SK-N-SH (cell line): Measurements from ENCODE around the gene MADCAM1. TPM values are rescaled to one million over a fixed set of nuclear protein-coding genes. Genes with fewer than 3 reads are reported as not detected.

Experiments used
- CTCF ChIA-PET: fragments of 300-600, 350-600 bp; formaldehyde crosslinking; extraction: SDS; loops from one replicate; lab custom pipeline; 2021; lab: Yijun Ruan, JAX
- POLR2A ChIA-PET: fragments of 350-600 bp; sonication (Branson Sonifier 250); formaldehyde crosslinking; extraction: SDS; loops from one replicate; lab custom pipeline; 2020; ENCODE audit warnings: antibody characterized with exemption, inconsistent platforms; lab: Yijun Ruan, JAX
- DNase-seq: peaks from one replicate; pipeline ENCODE4 v3.0.0; 2012
- H2AFZ ChIP-seq: fragments of 200-600 bp; sonication (generic); 2 replicates; pipeline ENCODE4 v1.8.1; 2016; ENCODE audit warnings: antibody characterized with exemption, mild to moderate bottlenecking, low read depth
- H3F3A ChIP-seq: fragments of 200-600 bp; sonication (generic); replicated peaks from 2 replicates; pipeline ENCODE3; 2016; ENCODE audit warnings: antibody characterized with exemption, mild to moderate bottlenecking; ENCODE audit not compliant: insufficient read depth
- H3K27ac ChIP-seq, 2 experiments: fragments of 200-500 bp in 1 of 2; fragments of 200-600 bp in 1 of 2; sonication (Bioruptor generic) in 1 of 2; sonication (generic), shearing (Covaris generic) in 1 of 2; 2 replicates each; pipeline versions ENCODE4 v1.5.1 to v1.6.1; 2014 to 2016; ENCODE audit warnings: low read depth in 2 of 2, inconsistent platforms in 1 of 2, low read length in 1 of 2, mild to moderate bottlenecking in 1 of 2, mixed read lengths in 1 of 2
- H3K27me3 ChIP-seq: fragments of 200-600 bp; sonication (generic), shearing (Covaris generic); 2 replicates; pipeline ENCODE4 v1.6.1; 2016; ENCODE audit warnings: mixed run types; ENCODE audit not compliant: insufficient read depth
- H3K36me3 ChIP-seq, 2 experiments: fragments of 200-500 bp in 1 of 2; fragments of 200-600 bp in 1 of 2; sonication (Bioruptor generic) in 1 of 2; sonication (generic) in 1 of 2; replicated peaks in 1 of 2; 2 replicates each; pipeline versions ENCODE3 to v1.5.1; 2014 to 2016; ENCODE audit warnings: low read length in 1 of 2, mild to moderate bottlenecking in 1 of 2; ENCODE audit not compliant: insufficient read depth in 2 of 2, control insufficient read depth in 1 of 2
- H3K4me1 ChIP-seq, 2 experiments: fragments of 200-500 bp in 1 of 2; fragments of 200-600 bp in 1 of 2; sonication (Bioruptor generic) in 1 of 2; sonication (generic), shearing (Covaris generic) in 1 of 2; 2 replicates each; pipeline versions ENCODE4 v1.5.1 to v1.6.1; 2014 to 2016; ENCODE audit warnings: low read depth in 1 of 2, low read length in 1 of 2, mixed run types in 1 of 2; ENCODE audit not compliant: insufficient read depth in 2 of 2, control insufficient read depth in 1 of 2
- H3K4me2 ChIP-seq: fragments of 200-600 bp; sonication (generic), shearing (Covaris generic); 2 replicates; pipeline ENCODE4 v1.6.1; 2017; ENCODE audit warnings: mixed run types
- H3K4me3 ChIP-seq, 2 experiments: fragments of 200-500 bp in 1 of 2; fragments of 200-600 bp in 1 of 2; sonication (Bioruptor generic) in 1 of 2; sonication (generic), shearing (Covaris generic) in 1 of 2; 2 replicates each; pipeline versions ENCODE4 v1.5.1 to v1.8.1; 2014 to 2016; ENCODE audit warnings: low read depth in 2 of 2, inconsistent platforms in 1 of 2, low read length in 1 of 2, mild to moderate bottlenecking in 1 of 2, mixed read lengths in 1 of 2, moderate library complexity in 1 of 2
- H3K79me2 ChIP-seq: fragments of 200-600 bp; sonication (generic); 2 replicates; pipeline ENCODE4 v1.8.1; 2017; ENCODE audit warnings: mild to moderate bottlenecking; ENCODE audit not compliant: insufficient read depth
- H3K9ac ChIP-seq: fragments of 200-600 bp; sonication (generic); 2 replicates; pipeline ENCODE4 v1.6.1; 2017; ENCODE audit warnings: mixed run types
- H3K9me2 ChIP-seq: fragments of 200-600 bp; sonication (generic); 2 replicates; pipeline ENCODE4 v1.6.1; 2017; ENCODE audit warnings: mixed run types
- H3K9me3 ChIP-seq: fragments of 200-600 bp; sonication (generic); 2 replicates; pipeline ENCODE4 v1.6.1; 2017; ENCODE audit warnings: mixed run types, mild to moderate bottlenecking, moderate library complexity
- H4K20me1 ChIP-seq: fragments of 200-600 bp; sonication (generic); 2 replicates; pipeline ENCODE4 v1.6.1; 2017; ENCODE audit warnings: mild to moderate bottlenecking, mixed run types; ENCODE audit not compliant: insufficient read depth
- CHD2 ChIP-seq: fragments of 150-350 bp; IDR thresholded peaks from 2 replicates; pipeline ENCODE4 v1.6.1; 2018; ENCODE audit warnings: low read length; ENCODE audit not compliant: partially characterized antibody
- ELF1 ChIP-seq: IDR thresholded peaks from 2 replicates; pipeline ENCODE4 v1.4.0; 2012
- EP300 ChIP-seq, 2 experiments: IDR thresholded peaks; 2 replicates each; pipeline versions ENCODE4 v1.4.0 to v1.6.1; 2012; ENCODE audit warnings: borderline replicate concordance in 1 of 2, low read depth in 1 of 2, low read length in 1 of 2
- FOSL2 ChIP-seq: IDR thresholded peaks from 2 replicates; pipeline ENCODE4 v1.4.0; 2012; ENCODE audit warnings: low read depth, mild to moderate bottlenecking, moderate library complexity, borderline replicate concordance
- FOXJ3 ChIP-seq: sonication (generic); formaldehyde crosslinking; IDR thresholded peaks from 2 replicates; pipeline ENCODE4 v1.5.1; 2020; ENCODE audit warnings: mild to moderate bottlenecking, missing genetic modification reagents
- GATA2 ChIP-seq: sonication (generic); formaldehyde crosslinking; IDR thresholded peaks from 2 replicates; pipeline ENCODE4 v1.5.0; 2020; ENCODE audit warnings: mild to moderate bottlenecking, missing genetic modification reagents
- MEF2A ChIP-seq: IDR thresholded peaks from 2 replicates; pipeline ENCODE4 v1.4.0; 2012; ENCODE audit warnings: low read depth, borderline replicate concordance
- MXI1 ChIP-seq: IDR thresholded peaks from 2 replicates; pipeline ENCODE4 v1.6.1; 2012; ENCODE audit warnings: mild to moderate bottlenecking, low read depth, low read length, improper control_type of control experiment
- NFIC ChIP-seq: IDR thresholded peaks from 2 replicates; pipeline ENCODE4 v1.4.0; 2012; ENCODE audit warnings: borderline replicate concordance
- POLR2AphosphoS5 ChIP-seq: IDR thresholded peaks from 2 replicates; pipeline ENCODE4 v1.6.1; 2012; ENCODE audit warnings: low read depth, low read length
- RFX5 ChIP-seq: IDR thresholded peaks from 2 replicates; pipeline ENCODE4 v1.6.1; 2012; ENCODE audit warnings: mild to moderate bottlenecking, improper control_type of control experiment, low read length
- TAF1 ChIP-seq: IDR thresholded peaks from 2 replicates; pipeline ENCODE4 v1.6.1; 2012; ENCODE audit warnings: low read depth, mild to moderate bottlenecking, low read length, moderate library complexity, borderline replicate concordance
- TEAD4 ChIP-seq: IDR thresholded peaks from 2 replicates; pipeline ENCODE4 v1.4.0; 2012; ENCODE audit warnings: mild to moderate bottlenecking, borderline replicate concordance; ENCODE audit not compliant: insufficient read depth
- WGBS: methylation state at CpG from one replicate; pipeline ENCODE4 v1.1.6; 2017; ENCODE audit warnings: low lambda C conversion rate; 5-methylcytosine and 5-hydroxymethylcytosine counted together
- polyA plus RNA-seq, 3 experiments: library from polyadenylated mRNA; depleted of rRNA; stranded (reverse); fragments of >200 nt; gene quantifications; 2 replicates each; pipeline ENCODE4 v1.2.3, GENCODE V29; 2012
- TF ChIP-seq, protein P1 (sequence below): fragments of 150-350 bp; IDR thresholded peaks from 2 replicates; pipeline ENCODE4 v1.6.1; 2016; ENCODE audit warnings: mild to moderate bottlenecking, low read depth, low read length
- TF ChIP-seq, protein P2 (sequence below): IDR thresholded peaks from 2 replicates; pipeline ENCODE4 v1.4.0; 2012; ENCODE audit warnings: low read depth, borderline replicate concordance
- TF ChIP-seq, protein P3 (sequence below): IDR thresholded peaks from 2 replicates; pipeline ENCODE4; 2012
- TF ChIP-seq, protein P4 (sequence below): IDR thresholded peaks from 2 replicates; pipeline ENCODE4 v1.4.0; 2012; ENCODE audit warnings: low read depth
- TF ChIP-seq, protein P5 (sequence below): IDR thresholded peaks from 2 replicates; pipeline ENCODE4 v1.6.1; 2012; ENCODE audit warnings: mild to moderate bottlenecking, low read depth, low read length, moderate library complexity

The MADCAM1 gene
- polyA plus RNA-seq, 1 of the 3 experiments (the other 2 are of a cell fraction) = 0.81 TPM

DNA sequence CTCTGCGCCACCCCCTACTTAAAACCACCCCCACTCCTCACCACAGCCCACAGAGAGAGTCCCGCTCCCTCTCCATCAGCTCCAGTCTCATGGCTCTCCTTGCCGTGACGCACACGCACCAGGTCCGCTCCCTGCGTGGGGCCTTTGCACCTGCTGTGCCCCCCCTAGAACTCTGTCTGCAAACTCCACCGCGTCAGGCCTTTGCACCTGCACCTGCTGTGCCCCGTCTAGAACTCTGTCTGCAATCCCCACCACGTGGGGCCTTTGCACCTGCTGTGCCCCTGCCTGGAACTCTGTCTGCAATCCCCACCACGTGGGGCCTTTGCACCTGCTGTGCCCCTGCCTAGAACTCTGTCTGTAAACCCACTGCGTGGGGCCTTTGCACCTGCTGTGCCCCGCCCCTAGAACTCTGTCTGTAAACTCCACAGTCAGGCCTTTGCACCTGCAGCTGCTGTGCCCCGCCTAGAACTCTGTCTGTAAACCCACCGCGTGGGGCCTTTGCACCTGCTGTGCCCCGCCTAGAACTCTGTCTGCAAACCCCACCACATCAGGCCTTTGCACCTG, 39.7 kb upstream of the MADCAM1 start:
- Histone ChIP-seq H3K9ac (no peak overlapping the region), H3K79me2 (no peaks in the 10 kb centered on the region), H3F3A (no peaks in the 10 kb centered on the region), H3K4me2 (no peak overlapping the region), H3K27me3 (peaks cover 3% of the 10 kb centered on the region; the same call in 1 of the 2 replicates), H3K9me2 (no peaks in the 10 kb centered on the region), H3K9me3 (no peaks in the 10 kb centered on the region), H3K36me3 (no peaks in the 10 kb centered on the region), H3K27ac (no peak overlapping the region), H4K20me1 (no peaks in the 10 kb centered on the region), H2AFZ (no peak overlapping the region), H3K4me1 (peaks cover 0 to 4% of the 10 kb centered on the region in 2 experiments; a peak in 1 of 4 replicates), H3K4me3 (no peak overlapping the region)
- ChIA-PET POLR2A (no interaction called here), CTCF (no interaction called here)
- no peak for DNase-seq
- TF ChIP-seq MXI1 (no peak), TEAD4 (no peak)
- TF ChIP-seq, protein P1, sequence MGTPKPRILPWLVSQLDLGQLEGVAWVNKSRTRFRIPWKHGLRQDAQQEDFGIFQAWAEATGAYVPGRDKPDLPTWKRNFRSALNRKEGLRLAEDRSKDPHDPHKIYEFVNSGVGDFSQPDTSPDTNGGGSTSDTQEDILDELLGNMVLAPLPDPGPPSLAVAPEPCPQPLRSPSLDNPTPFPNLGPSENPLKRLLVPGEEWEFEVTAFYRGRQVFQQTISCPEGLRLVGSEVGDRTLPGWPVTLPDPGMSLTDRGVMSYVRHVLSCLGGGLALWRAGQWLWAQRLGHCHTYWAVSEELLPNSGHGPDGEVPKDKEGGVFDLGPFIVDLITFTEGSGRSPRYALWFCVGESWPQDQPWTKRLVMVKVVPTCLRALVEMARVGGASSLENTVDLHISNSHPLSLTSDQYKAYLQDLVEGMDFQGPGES = no peak
- WGBS = 75% methylated on average over 18 of the region's 18 CpGs

DNA sequence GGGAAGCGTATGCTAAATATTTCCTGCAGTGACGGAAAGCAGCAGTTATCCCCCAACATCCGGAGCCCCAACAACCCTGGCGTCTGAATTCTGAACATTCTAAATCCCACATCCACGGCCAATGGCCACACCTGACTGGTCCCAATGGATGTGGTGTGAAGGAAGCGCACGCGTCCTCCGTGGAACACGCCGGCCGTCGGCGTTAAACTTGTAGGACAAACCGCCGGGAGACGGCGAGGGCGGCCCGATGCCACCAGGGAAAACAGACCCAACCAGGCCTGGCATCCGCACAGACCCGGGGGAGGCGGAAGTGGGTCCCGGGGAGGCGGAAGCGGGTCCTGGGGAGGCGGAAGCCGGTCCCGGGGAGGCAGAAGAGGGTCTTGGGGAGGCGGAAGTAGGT, 38.6 kb upstream of the MADCAM1 start:
- CTCF ChIA-PET = no interaction called here
- no peak overlapping the region for H2AFZ ChIP-seq
- TF ChIP-seq ELF1 (no peak), FOSL2 (no peak), TAF1 (no peak), RFX5 (no peak), NFIC (no peak), MEF2A (no peak), CHD2 (no peak), GATA2 (CRISPR knock-in tag) (no peak), FOXJ3 (no peak), EP300 (IDR thresholded peaks at IDR 0.05; ENCODE audit: borderline replicate concordance in 1 of 2, low read depth in 1 of 2, low read length in 1 of 2) (no peak), POLR2AphosphoS5 (no peak)
- TF ChIP-seq, protein P2, sequence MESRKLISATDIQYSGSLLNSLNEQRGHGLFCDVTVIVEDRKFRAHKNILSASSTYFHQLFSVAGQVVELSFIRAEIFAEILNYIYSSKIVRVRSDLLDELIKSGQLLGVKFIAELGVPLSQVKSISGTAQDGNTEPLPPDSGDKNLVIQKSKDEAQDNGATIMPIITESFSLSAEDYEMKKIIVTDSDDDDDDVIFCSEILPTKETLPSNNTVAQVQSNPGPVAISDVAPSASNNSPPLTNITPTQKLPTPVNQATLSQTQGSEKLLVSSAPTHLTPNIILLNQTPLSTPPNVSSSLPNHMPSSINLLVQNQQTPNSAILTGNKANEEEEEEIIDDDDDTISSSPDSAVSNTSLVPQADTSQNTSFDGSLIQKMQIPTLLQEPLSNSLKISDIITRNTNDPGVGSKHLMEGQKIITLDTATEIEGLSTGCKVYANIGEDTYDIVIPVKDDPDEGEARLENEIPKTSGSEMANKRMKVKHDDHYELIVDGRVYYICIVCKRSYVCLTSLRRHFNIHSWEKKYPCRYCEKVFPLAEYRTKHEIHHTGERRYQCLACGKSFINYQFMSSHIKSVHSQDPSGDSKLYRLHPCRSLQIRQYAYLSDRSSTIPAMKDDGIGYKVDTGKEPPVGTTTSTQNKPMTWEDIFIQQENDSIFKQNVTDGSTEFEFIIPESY = no peak
- TF ChIP-seq, protein P3, sequence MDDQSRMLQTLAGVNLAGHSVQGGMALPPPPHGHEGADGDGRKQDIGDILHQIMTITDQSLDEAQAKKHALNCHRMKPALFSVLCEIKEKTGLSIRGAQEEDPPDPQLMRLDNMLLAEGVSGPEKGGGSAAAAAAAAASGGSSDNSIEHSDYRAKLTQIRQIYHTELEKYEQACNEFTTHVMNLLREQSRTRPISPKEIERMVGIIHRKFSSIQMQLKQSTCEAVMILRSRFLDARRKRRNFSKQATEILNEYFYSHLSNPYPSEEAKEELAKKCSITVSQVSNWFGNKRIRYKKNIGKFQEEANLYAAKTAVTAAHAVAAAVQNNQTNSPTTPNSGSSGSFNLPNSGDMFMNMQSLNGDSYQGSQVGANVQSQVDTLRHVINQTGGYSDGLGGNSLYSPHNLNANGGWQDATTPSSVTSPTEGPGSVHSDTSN = no peak
- TF ChIP-seq, protein P4, sequence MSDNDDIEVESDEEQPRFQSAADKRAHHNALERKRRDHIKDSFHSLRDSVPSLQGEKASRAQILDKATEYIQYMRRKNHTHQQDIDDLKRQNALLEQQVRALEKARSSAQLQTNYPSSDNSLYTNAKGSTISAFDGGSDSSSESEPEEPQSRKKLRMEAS = no peak
- TF ChIP-seq, protein P5, sequence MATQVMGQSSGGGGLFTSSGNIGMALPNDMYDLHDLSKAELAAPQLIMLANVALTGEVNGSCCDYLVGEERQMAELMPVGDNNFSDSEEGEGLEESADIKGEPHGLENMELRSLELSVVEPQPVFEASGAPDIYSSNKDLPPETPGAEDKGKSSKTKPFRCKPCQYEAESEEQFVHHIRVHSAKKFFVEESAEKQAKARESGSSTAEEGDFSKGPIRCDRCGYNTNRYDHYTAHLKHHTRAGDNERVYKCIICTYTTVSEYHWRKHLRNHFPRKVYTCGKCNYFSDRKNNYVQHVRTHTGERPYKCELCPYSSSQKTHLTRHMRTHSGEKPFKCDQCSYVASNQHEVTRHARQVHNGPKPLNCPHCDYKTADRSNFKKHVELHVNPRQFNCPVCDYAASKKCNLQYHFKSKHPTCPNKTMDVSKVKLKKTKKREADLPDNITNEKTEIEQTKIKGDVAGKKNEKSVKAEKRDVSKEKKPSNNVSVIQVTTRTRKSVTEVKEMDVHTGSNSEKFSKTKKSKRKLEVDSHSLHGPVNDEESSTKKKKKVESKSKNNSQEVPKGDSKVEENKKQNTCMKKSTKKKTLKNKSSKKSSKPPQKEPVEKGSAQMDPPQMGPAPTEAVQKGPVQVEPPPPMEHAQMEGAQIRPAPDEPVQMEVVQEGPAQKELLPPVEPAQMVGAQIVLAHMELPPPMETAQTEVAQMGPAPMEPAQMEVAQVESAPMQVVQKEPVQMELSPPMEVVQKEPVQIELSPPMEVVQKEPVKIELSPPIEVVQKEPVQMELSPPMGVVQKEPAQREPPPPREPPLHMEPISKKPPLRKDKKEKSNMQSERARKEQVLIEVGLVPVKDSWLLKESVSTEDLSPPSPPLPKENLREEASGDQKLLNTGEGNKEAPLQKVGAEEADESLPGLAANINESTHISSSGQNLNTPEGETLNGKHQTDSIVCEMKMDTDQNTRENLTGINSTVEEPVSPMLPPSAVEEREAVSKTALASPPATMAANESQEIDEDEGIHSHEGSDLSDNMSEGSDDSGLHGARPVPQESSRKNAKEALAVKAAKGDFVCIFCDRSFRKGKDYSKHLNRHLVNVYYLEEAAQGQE = no peak

More for the DNA sequence above, 38.6 kb upstream of the MADCAM1 start:
- no peaks in the 10 kb centered on the region for H3F3A ChIP-seq
- no peak overlapping the region for H3K9ac ChIP-seq
- no peaks in the 10 kb centered on the region for H3K79me2 ChIP-seq
- no peak overlapping the region for H3K27ac ChIP-seq
- no peaks in the 10 kb centered on the region for H3K36me3 ChIP-seq
- 96% methylated on average over 30 of the region's 30 CpGs for WGBS
- H3K4me3 ChIP-seq = no peak overlapping the region
- no peaks in the 10 kb centered on the region for H3K9me2 ChIP-seq
- H3K4me2 ChIP-seq = no peak overlapping the region
- no peaks in the 10 kb centered on the region for H4K20me1 ChIP-seq
- H3K27me3 ChIP-seq = peaks cover 12% of the 10 kb centered on the region; the same call in 1 of the 2 replicates
- H3K9me3 ChIP-seq = no peaks in the 10 kb centered on the region
- POLR2A ChIA-PET = no interaction called here
- peaks cover 0 to 9% of the 10 kb centered on the region in 2 experiments; a peak in 1 of 4 replicates for H3K4me1 ChIP-seq
- no peak for DNase-seq
